Epithelial cell of proximal tubule (primary cell): ENCODE measurements around the gene CHDH. TPM values are rescaled to one million over a fixed set of nuclear protein-coding genes. Genes with fewer than 3 reads are reported as not detected.

Source experiments
- DNase-seq: peaks from one replicate; pipeline ENCODE4 v3.0.0-alpha.2; 2011; ENCODE audit warnings: low read depth
- H3K4me3 ChIP-seq: 2 replicates; pipeline ENCODE4 v1.5.1; 2011; ENCODE audit warnings: low read depth, mild to moderate bottlenecking, low read length
- CTCF ChIP-seq: conservative IDR thresholded peaks from 2 replicates; pipeline ENCODE4 v1.5.1; 2012; ENCODE audit warnings: low read depth, mild to moderate bottlenecking, low read length
- total RNA-seq: library from RNA; depleted of rRNA; stranded (reverse); fragments of >200 nt; gene quantifications from 2 replicates; pipeline ENCODE4 v1.2.3, GENCODE V29; 2015

Gene CHDH
- total RNA-seq, 1 donor from 2014 or later: 9.2 TPM

- TF ChIP-seq CTCF: no peak
- H3K4me3 ChIP-seq: no peak overlapping the region
- no peak for DNase-seq
Measured at GRCh38 chr3:53823956-53824657, 22.1 kb downstream of the CHDH start.

GRCh38 chr3:53823026-53823955, 22.9 kb downstream of the CHDH start:
- DNase-seq: no peak
- H3K4me3 ChIP-seq: no peak overlapping the region
- TF ChIP-seq CTCF: no peak

- no peak for TF ChIP-seq CTCF
- no peak overlapping the region for H3K4me3 ChIP-seq
- no peak for DNase-seq
Measured at GRCh38 chr3:53822331-53822741, 23.9 kb downstream of the CHDH start.

- no peak for DNase-seq
- H3K4me3 ChIP-seq: no peak overlapping the region
- TF ChIP-seq CTCF: no peak
Measured at GRCh38 chr3:53821631-53822121, 24.5 kb downstream of the CHDH start.

GRCh38 chr3:53820756-53821580, 25.3 kb downstream of the CHDH start:
- no peak for TF ChIP-seq CTCF
- H3K4me3 ChIP-seq: no peak overlapping the region
- no peak for DNase-seq

GRCh38 chr3:53820084-53820483, 26.1 kb downstream of the CHDH start:
- TF ChIP-seq CTCF: no peak
- no peak for DNase-seq
- H3K4me3 ChIP-seq: no peak overlapping the region
